Aorta (tissue), 5 donors: ENCODE results near the gene MYDGF. TPM values are rescaled to one million over a fixed set of nuclear protein-coding genes. Genes with fewer than 3 reads are reported as not detected.

ENCODE experiments used
- ATAC-seq: fragments of 200-7000 bp; cut with Tn5 transposase; one replicate; pipeline ENCODE4 v1.9.1; 2022; ENCODE audit warnings: moderate library complexity; ENCODE audit not compliant: low FRiP score
- DNase-seq, 2 donors: peaks; one replicate each; pipeline ENCODE4 v3.0.0-alpha.2; 2020
- H3K27ac ChIP-seq, 2 donors: one replicate each; pipeline ENCODE4 v1.5.1; 2013; ENCODE audit warnings: low read length in 2 of 2, mild to moderate bottlenecking in 2 of 2, moderate library complexity in 2 of 2, control low read depth in 1 of 2, inconsistent platforms in 1 of 2, low read depth in 1 of 2
- H3K27me3 ChIP-seq, 2 donors: one replicate each; pipeline ENCODE4 v1.6.1; 2013; ENCODE audit warnings: control low read depth in 1 of 2, low read length in 1 of 2, mild to moderate bottlenecking in 1 of 2, moderate library complexity in 1 of 2; ENCODE audit not compliant: insufficient read depth in 2 of 2, control insufficient read depth in 1 of 2
- H3K36me3 ChIP-seq, 2 donors: one replicate each; pipeline ENCODE4 v1.6.1; 2013; ENCODE audit warnings: control low read depth in 1 of 2, low read length in 1 of 2, mild to moderate bottlenecking in 1 of 2; ENCODE audit not compliant: insufficient read depth in 2 of 2, control insufficient read depth in 1 of 2
- H3K4me1 ChIP-seq, 2 donors: one replicate each; pipeline ENCODE4 v1.6.1; 2013; ENCODE audit warnings: low read length in 2 of 2, control low read depth in 1 of 2, mild to moderate bottlenecking in 1 of 2, moderate library complexity in 1 of 2; ENCODE audit not compliant: insufficient read depth in 2 of 2, control insufficient read depth in 1 of 2
- H3K4me3 ChIP-seq, 2 donors: one replicate each; pipeline ENCODE4 v1.5.1; 2013; ENCODE audit warnings: low read length in 2 of 2, control low read depth in 1 of 2, mild to moderate bottlenecking in 1 of 2
- H3K9me3 ChIP-seq: one replicate; pipeline ENCODE4 v1.6.1; 2013; ENCODE audit warnings: mild to moderate bottlenecking, low read length; ENCODE audit not compliant: control insufficient read depth
- WGBS, 2 donors: extraction: QIAGEN DNeasy Blood & Tissue Kit; methylation state at CpG; one replicate each; pipeline ENCODE4 v1.1.7; 2013; 5-methylcytosine and 5-hydroxymethylcytosine counted together
- intact Hi-C, 2 donors: fragments of 100-400 bp; cut with DNase I; formaldehyde crosslinking; loops; one replicate each; pipeline versions ENCODE4 v1.14.2 to v1.15.0; 2022
- polyA plus RNA-seq, 2 donors: library from polyadenylated mRNA; stranded (reverse); fragments of 200-250 nt; gene quantifications; one replicate each; pipeline ENCODE4 v1.2.3, GENCODE V29; 2013
- total RNA-seq, 2 donors: library from RNA; stranded (reverse); fragmentation: NEBNext Ultra II Directional; extraction: Animal tissue kit (Norgen Biotek cat#: 25700); gene quantifications; one replicate each; pipeline ENCODE4 v1.2.1, GENCODE V29; 2021
- donor health status: healthy with polysubstance abuse.
- donor health status: Bipolar disorder and iron deficiency.
- donor health status: DM: no; HTN: no; CAD: no.
- donor health status: DM: no; HTN: no; CAD: no.
- donor health status: DM: yes; HTN: yes; CAD: no.

The MYDGF gene
- total and polyA plus RNA-seq, 4 donors, result 59.4 to 117 (median 68.9) TPM

GRCh38 chr19:4657262-4657661, 12.9 kb downstream of the MYDGF start:
- no peak for ATAC-seq
- H3K36me3 ChIP-seq, result peaks cover 6 to 8% of the 10 kb centered on the region in 2 donors
- DNase-seq, result no peak
- intact Hi-C loops, result no loop called here
- H3K4me1 ChIP-seq, result no peaks in the 10 kb centered on the region
- H3K4me3 ChIP-seq, result no peak overlapping the region
- 73 to 76% methylated on average over 14 of the region's 14 CpGs for WGBS, 2 donors
- no peak overlapping the region for H3K27ac ChIP-seq
- H3K27me3 ChIP-seq, result no peaks in the 10 kb centered on the region
- peaks cover 4% of the 10 kb centered on the region for H3K9me3 ChIP-seq

GRCh38 chr19:4656102-4656501, 14.0 kb downstream of the MYDGF start:
- Histone ChIP-seq H3K4me3 (no peak overlapping the region), H3K4me1 (no peaks in the 10 kb centered on the region), H3K27ac (no peak overlapping the region), H3K27me3 (no peaks in the 10 kb centered on the region), H3K36me3 (peaks cover 6 to 8% of the 10 kb centered on the region in 2 donors), H3K9me3 (peaks cover 4% of the 10 kb centered on the region)
- intact Hi-C loops, result no loop called here
- ATAC-seq (no peak), DNase-seq (no peak)
- 80 to 82% methylated on average over 8 of the region's 8 CpGs for WGBS, 2 donors

- H3K36me3 ChIP-seq, result peaks cover 6 to 8% of the 10 kb centered on the region in 2 donors
- 83 to 84% methylated on average over 27 of the region's 27 CpGs for WGBS, 2 donors
- DNase-seq (no peak), ATAC-seq (no peak)
- H3K4me1 ChIP-seq, result no peaks in the 10 kb centered on the region
- peaks cover 4% of the 10 kb centered on the region for H3K9me3 ChIP-seq
- H3K27ac ChIP-seq, result no peak overlapping the region
- intact Hi-C loops, result no loop called here
- no peak overlapping the region for H3K4me3 ChIP-seq
- H3K27me3 ChIP-seq, result no peaks in the 10 kb centered on the region
Measured at GRCh38 chr19:4654437-4655361, 15.4 kb downstream of the MYDGF start.

- Histone ChIP-seq H3K9me3 (peaks cover 4% of the 10 kb centered on the region), H3K4me1 (no peaks in the 10 kb centered on the region), H3K36me3 (peaks cover 3 to 8% of the 10 kb centered on the region in 2 donors), H3K27me3 (no peaks in the 10 kb centered on the region), H3K4me3 (no peak overlapping the region), H3K27ac (no peak overlapping the region)
- ATAC-seq (no peak), DNase-seq (no peak)
- WGBS, 2 donors, result 79 to 80% methylated on average over 13 of the region's 13 CpGs
- intact Hi-C loops, result no loop called here
Measured at GRCh38 chr19:4653793-4654436, 16.2 kb downstream of the MYDGF start.

- WGBS, 2 donors, result 96% methylated on average over 41 to 44 of the region's 44 CpGs
- no peak for DNase-seq
- Histone ChIP-seq H3K4me1 (no peaks in the 10 kb centered on the region), H3K27ac (no peak overlapping the region), H3K36me3 (no peaks in the 10 kb centered on the region), H3K4me3 (no peak overlapping the region), H3K27me3 (no peaks in the 10 kb centered on the region), H3K9me3 (no peaks in the 10 kb centered on the region)
- ATAC-seq, result no peak
- intact Hi-C loops, result no loop called here
Measured at GRCh38 chr19:4652075-4652474, 18.1 kb downstream of the MYDGF start.

- intact Hi-C loops, result no loop called here
- no peak for ATAC-seq
Measured at GRCh38 chr19:4650159-4650558, 20.0 kb downstream of the MYDGF start.

GRCh38 chr19:4649392-4650047, 20.6 kb downstream of the MYDGF start:
- H3K27me3 ChIP-seq, result no peaks in the 10 kb centered on the region
- intact Hi-C loops, result no loop called here
- H3K9me3 ChIP-seq, result no peaks in the 10 kb centered on the region
- H3K27ac ChIP-seq, result no peak overlapping the region
- H3K4me1 ChIP-seq, result no peaks in the 10 kb centered on the region
- H3K36me3 ChIP-seq, result no peaks in the 10 kb centered on the region
- H3K4me3 ChIP-seq, result no peak overlapping the region
- no peak for ATAC-seq
- 93% methylated on average over 19 of the region's 19 CpGs for WGBS, 2 donors
- no peak for DNase-seq

More at GRCh38 chr19:4650159-4650558, 20.0 kb downstream of the MYDGF start:
- no peak overlapping the region for H3K27ac ChIP-seq
- H3K4me1 ChIP-seq, result no peaks in the 10 kb centered on the region
- no peak for DNase-seq
- H3K36me3 ChIP-seq, result no peaks in the 10 kb centered on the region
- H3K9me3 ChIP-seq, result no peaks in the 10 kb centered on the region
- H3K4me3 ChIP-seq, result no peak overlapping the region
- H3K27me3 ChIP-seq, result no peaks in the 10 kb centered on the region
- 79 to 84% methylated on average over 2 of the region's 2 CpGs for whole genome bisulfite sequencing, 2 donors

GRCh38 chr19:4647676-4648644, 22.2 kb downstream of the MYDGF start:
- Histone ChIP-seq H3K4me3 (no peak overlapping the region), H3K9me3 (no peaks in the 10 kb centered on the region), H3K36me3 (no peaks in the 10 kb centered on the region), H3K27ac (no peak overlapping the region), H3K4me1 (no peaks in the 10 kb centered on the region), H3K27me3 (no peaks in the 10 kb centered on the region)
- ATAC-seq (peak; percentile 41), DNase-seq (no peak)
- intact Hi-C loops, result no loop called here
- 63 to 68% methylated on average over 20 of the region's 20 CpGs for WGBS, 2 donors
